IMR-90 (cell line): ENCODE measurements around the gene UGT1A3. TPM values are rescaled to one million over a fixed set of nuclear protein-coding genes. Genes with fewer than 3 reads are reported as not detected.

Source experiments
- ATAC-seq: fragments of 200-7000 bp; cut with Tn5 transposase; 2 replicates; pipeline ENCODE4 v1.9.1; 2020; ENCODE audit warnings: low read depth, mild to moderate bottlenecking, moderate library complexity
- BruUV-seq: library from RNA; stranded (reverse); fragments of 400-500 nt; replicated peaks from 2 replicates; lab custom pipeline; 2021; lab: Mats Ljungman, UMichigan
- CTCF ChIA-PET: fragments of 300-600 bp; formaldehyde crosslinking; extraction: SDS; loops from one replicate; lab custom pipeline; 2021; ENCODE audit warnings: antibody characterized with exemption; lab: Yijun Ruan, JAX
- POLR2A ChIA-PET: fragments of 300-600 bp; sonication (Branson Sonifier 250); formaldehyde crosslinking; loops from one replicate; lab custom pipeline; 2022; ENCODE audit warnings: antibody characterized with exemption; ENCODE audit not compliant: unreplicated experiment; lab: Charles Lee
- DNase-seq: peaks from one replicate; pipeline ENCODE4 v3.0.0; 2013
- H2AFZ ChIP-seq: replicated peaks from 2 replicates; pipeline ENCODE3; 2013; ENCODE audit warnings: low read length, mild to moderate bottlenecking; ENCODE audit not compliant: poor library complexity
- H2AK5ac ChIP-seq: 2 replicates; pipeline ENCODE4 v1.6.1; 2013; ENCODE audit warnings: low read depth, low read length, inconsistent platforms
- H2AK9ac ChIP-seq: replicated peaks from 2 replicates; pipeline ENCODE3; 2013; ENCODE audit warnings: mild to moderate bottlenecking, low read depth, low read length, moderate library complexity; ENCODE audit not compliant: poor library complexity
- H2BK120ac ChIP-seq: 2 replicates; pipeline ENCODE4 v1.6.1; 2013; ENCODE audit warnings: low read depth, low read length, inconsistent platforms
- H2BK15ac ChIP-seq: 3 replicates; pipeline ENCODE4 v1.6.1; 2013; ENCODE audit warnings: low read depth, low read length, inconsistent platforms
- H2BK20ac ChIP-seq: 2 replicates; pipeline ENCODE4 v1.6.1; 2013; ENCODE audit warnings: low read depth, mild to moderate bottlenecking, inconsistent platforms, low read length, moderate library complexity
- H2BK5ac ChIP-seq: 2 replicates; pipeline ENCODE4 v1.6.1; 2013; ENCODE audit warnings: mild to moderate bottlenecking, low read depth, low read length, inconsistent platforms; ENCODE audit not compliant: poor library complexity, severe bottlenecking
- H3K14ac ChIP-seq: replicated peaks from 2 replicates; pipeline ENCODE4 v1.6.1; 2013; ENCODE audit warnings: low read depth, low read length, inconsistent platforms
- H3K18ac ChIP-seq: 2 replicates; pipeline ENCODE4 v1.6.1; 2013; ENCODE audit warnings: low read depth, low read length, control low read depth
- H3K23ac ChIP-seq: 2 replicates; pipeline ENCODE4 v1.6.1; 2013; ENCODE audit warnings: low read depth, low read length, inconsistent platforms
- H3K27ac ChIP-seq: 2 replicates; pipeline ENCODE4 v1.5.1; 2013; ENCODE audit warnings: mild to moderate bottlenecking, control low read depth, low read length; ENCODE audit not compliant: insufficient read depth
- H3K27me3 ChIP-seq: 2 replicates; pipeline ENCODE4 v1.6.1; 2013; ENCODE audit warnings: low read length; ENCODE audit not compliant: control insufficient read depth, insufficient read depth
- H3K36me3 ChIP-seq: 2 replicates; pipeline ENCODE4 v1.6.1; 2013; ENCODE audit warnings: low read length, mixed read lengths; ENCODE audit not compliant: control insufficient read depth, insufficient read depth
- H3K4ac ChIP-seq: 2 replicates; pipeline ENCODE4 v1.6.1; 2013; ENCODE audit warnings: low read depth, low read length, inconsistent platforms
- H3K4me1 ChIP-seq: 2 replicates; pipeline ENCODE4 v1.6.1; 2013; ENCODE audit warnings: low read length, mixed read lengths; ENCODE audit not compliant: control insufficient read depth, insufficient read depth
- H3K4me2 ChIP-seq: 2 replicates; pipeline ENCODE4 v1.6.1; 2013; ENCODE audit warnings: low read depth, mild to moderate bottlenecking, control low read depth, low read length, moderate library complexity
- H3K4me3 ChIP-seq: 2 replicates; pipeline ENCODE4 v1.5.1; 2013; ENCODE audit warnings: low read depth, mild to moderate bottlenecking, control low read depth, low read length, moderate library complexity; ENCODE audit not compliant: insufficient read depth
- H3K56ac ChIP-seq: 2 replicates; pipeline ENCODE4 v1.6.1; 2013; ENCODE audit warnings: low read length, inconsistent platforms; ENCODE audit not compliant: insufficient read depth; ENCODE audit errors: extremely low read depth
- H3K79me1 ChIP-seq, 2 experiments: 2 replicates each; pipeline ENCODE4 v1.6.1; 2013; ENCODE audit warnings: low read length in 2 of 2, inconsistent platforms in 1 of 2, low read depth in 1 of 2
- H3K9ac ChIP-seq: 2 replicates; pipeline ENCODE4 v1.6.1; 2013; ENCODE audit warnings: low read depth, low read length, control low read depth
- H3K9me1 ChIP-seq: 2 replicates; pipeline ENCODE4 v1.6.1; 2013; ENCODE audit warnings: low read length, inconsistent platforms; ENCODE audit not compliant: insufficient read depth
- H3K9me3 ChIP-seq: 2 replicates; pipeline ENCODE4 v1.6.1; 2013; ENCODE audit warnings: low read length; ENCODE audit not compliant: control insufficient read depth, insufficient read depth
- H4K20me1 ChIP-seq: 2 replicates; pipeline ENCODE4 v1.6.1; 2013; ENCODE audit warnings: low read length, inconsistent platforms; ENCODE audit not compliant: insufficient read depth
- H4K5ac ChIP-seq: 2 replicates; pipeline ENCODE4 v1.6.1; 2013; ENCODE audit warnings: mild to moderate bottlenecking, low read depth, low read length, control low read depth
- H4K8ac ChIP-seq, 2 experiments: 2 replicates each; pipeline ENCODE4 v1.6.1; 2013; ENCODE audit warnings: low read depth in 2 of 2, low read length in 2 of 2, control low read depth in 1 of 2, inconsistent platforms in 1 of 2
- H4K91ac ChIP-seq: 2 replicates; pipeline ENCODE4 v1.6.1; 2013; ENCODE audit warnings: low read depth, low read length, inconsistent platforms; ENCODE audit not compliant: insufficient read depth
- RAD21 ChIP-seq: IDR thresholded peaks from 2 replicates; pipeline ENCODE4 v1.6.1; 2012; ENCODE audit warnings: low read length, improper control_type of control experiment
- WGBS, 2 experiments: methylation state at CpG; one replicate each; pipeline versions ENCODE4 v1.1.5 to v1.1.7; 2013; ENCODE audit warnings: missing lambda C conversion rate in 2 of 2; ENCODE audit not compliant: insufficient read length in 1 of 2; ENCODE audit errors: extremely low coverage in 2 of 2; 5-methylcytosine and 5-hydroxymethylcytosine counted together
- dilution Hi-C: fragments of 300-500 bp; cut with HindIII; formaldehyde crosslinking; loops from one replicate; pipeline ENCODE4 v1.14.3; 2018; ENCODE audit warnings: low sequenced_read_pairs; ENCODE audit not compliant: unreplicated experiment
- in situ Hi-C: fragments of 300-500 bp; cut with MboI; formaldehyde crosslinking; loops from 3 replicates; pipeline ENCODE4 v1.14.3; 2019; ENCODE audit warnings: low sequenced_read_pairs, inconsistent platforms, mixed read lengths
- intact Hi-C: fragments of 100-400 bp; cut with micrococcal nuclease; formaldehyde crosslinking; loops from 2 replicates; pipeline ENCODE4 v1.10.0; 2022
- polyA plus RNA-seq, 3 experiments: library from polyadenylated mRNA; depleted of rRNA; stranded (reverse); fragments of >200 nt; gene quantifications; 2 replicates each; pipeline ENCODE4 v1.2.3, GENCODE V29; 2012; ENCODE audit warnings: low replicate concordance in 1 of 3
- total RNA-seq: library from RNA; depleted of rRNA; stranded (reverse); fragments of >200 nt; gene quantifications from 2 replicates; pipeline ENCODE4 v1.2.3, GENCODE V29; 2012

The UGT1A3 gene
- total and polyA plus RNA-seq, 2 of the 4 experiments (the other 2 are of a cell fraction) = not detected

GRCh38 chr2:233795735-233796171 is 66.9 kb downstream of the UGT1A3 start:
- in situ Hi-C loops = no loop called here

More at GRCh38 chr2:233795735-233796171, 66.9 kb downstream of the UGT1A3 start:
- TF ChIP-seq RAD21 = no peak
- ChIA-PET POLR2A (no interaction called here), CTCF (no interaction called here)
- DNase-seq (no peak), ATAC-seq (no peak)
- no peak overlapping the region for H3K9ac ChIP-seq
- no peaks in the 10 kb centered on the region for H4K20me1 ChIP-seq
- H3K4ac ChIP-seq = no peak overlapping the region
- H3K14ac ChIP-seq = no peak overlapping the region
- dilution Hi-C loops = no loop called here
- H3K9me3 ChIP-seq = no peaks in the 10 kb centered on the region; the same call in 1 of the 2 replicates
- no peak overlapping the region for H2BK120ac ChIP-seq
- no TSS peak for BruUV-seq
- intact Hi-C loops = no loop called here
- H2AFZ ChIP-seq = no peak overlapping the region
- H3K36me3 ChIP-seq = no peaks in the 10 kb centered on the region
- no peak overlapping the region for H2BK15ac ChIP-seq
- 72% methylated on average over 9 of the region's 13 CpGs; no CpG with 5 or more reads in 1 of the 2 experiments for WGBS, 2 experiments
- no peaks in the 10 kb centered on the region for H3K4me1 ChIP-seq
- H3K4me3 ChIP-seq = no peak overlapping the region
- H2BK5ac ChIP-seq = no peak overlapping the region
- no peak overlapping the region for H4K8ac ChIP-seq
- H2AK9ac ChIP-seq = no peak overlapping the region
- no peak overlapping the region for H3K18ac ChIP-seq
- no peak overlapping the region for H3K56ac ChIP-seq
- no peaks in the 10 kb centered on the region for H3K79me1 ChIP-seq
- no peak overlapping the region for H2AK5ac ChIP-seq
- no peak overlapping the region for H3K23ac ChIP-seq
- no peak overlapping the region for H2BK20ac ChIP-seq
- H3K4me2 ChIP-seq = no peak overlapping the region
- H3K9me1 ChIP-seq = no peaks in the 10 kb centered on the region
- H3K27me3 ChIP-seq = peaks cover 8% of the 10 kb centered on the region
- no peak overlapping the region for H4K91ac ChIP-seq
- no peak overlapping the region for H3K27ac ChIP-seq
- H4K5ac ChIP-seq = no peak overlapping the region
